GM13977 (cell line): ENCODE data around the gene HEXIM1.

Experiments used
- DNase-seq: peaks from one replicate; pipeline ENCODE4 v3.0.0; 2012; ENCODE audit warnings: low spot score
- CTCF ChIP-seq: IDR thresholded peaks from 2 replicates; pipeline ENCODE4 v1.5.1; 2012; ENCODE audit warnings: mild to moderate bottlenecking, control low read depth; ENCODE audit not compliant: insufficient read depth; ENCODE audit errors: extremely low read depth, missing control alignments
- in situ Hi-C: fragments of 300-500 bp; cut with MboI; formaldehyde crosslinking; loops from one replicate; pipeline ENCODE4 v1.12.0; 2022; ENCODE audit warnings: low sequenced_read_pairs, low pct_unique_long_range_greater_than_20kb, mixed read lengths, inconsistent platforms; ENCODE audit not compliant: unreplicated experiment

The HEXIM1 gene

DNA sequence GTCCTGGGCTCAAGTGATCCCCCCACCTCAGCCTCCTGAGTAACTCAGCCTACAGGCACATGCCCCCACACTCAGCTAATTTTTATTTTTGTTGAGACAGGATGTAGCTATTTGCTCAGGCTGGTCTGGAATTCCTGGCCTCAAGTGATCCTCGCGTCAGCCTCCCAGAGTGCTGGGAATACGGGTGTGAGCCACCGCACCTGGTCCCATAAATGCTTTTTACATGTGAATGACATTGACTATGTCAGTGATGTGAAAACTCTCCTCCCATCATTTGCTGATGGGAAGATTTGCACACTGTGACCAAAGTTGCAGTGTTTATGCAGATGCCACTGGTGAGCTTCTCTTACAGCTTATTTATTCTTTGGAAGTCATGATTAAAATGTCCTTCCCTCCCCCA lies 30.9 kb upstream of the HEXIM1 start:
- no peak for TF ChIP-seq CTCF
- no peak for DNase-seq
- in situ Hi-C loops: no loop called here

GRCh38 chr17:45117848-45118646 lies 30.2 kb upstream of the HEXIM1 start:
- no peak for DNase-seq
- TF ChIP-seq CTCF: no peak
- in situ Hi-C loops: no loop called here

DNA sequence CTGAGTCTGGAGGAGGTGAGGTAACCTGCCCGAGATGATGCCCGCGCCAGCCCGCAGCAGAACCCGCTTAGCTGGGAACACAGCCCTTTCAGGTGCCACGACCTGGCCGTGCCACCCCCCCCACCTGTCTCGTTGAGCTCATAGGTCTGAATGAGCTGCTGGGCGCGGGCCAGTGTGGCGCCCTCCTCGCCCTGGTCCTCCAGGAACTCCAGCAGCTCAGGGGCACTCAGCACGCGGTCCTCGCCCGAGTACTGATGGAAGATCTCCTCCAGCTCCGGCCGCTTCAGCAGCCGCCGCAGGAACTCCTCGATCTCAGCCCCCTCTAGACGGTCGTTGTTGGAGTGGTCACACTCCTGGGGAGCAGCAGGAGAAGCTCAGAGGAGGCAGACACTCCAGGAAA lies 29.6 kb upstream of the HEXIM1 start:
- no peak for TF ChIP-seq CTCF
- in situ Hi-C loops: no loop called here
- no peak for DNase-seq

- in situ Hi-C loops: no loop called here
- DNase-seq: no peak
- TF ChIP-seq CTCF: no peak
These were observed 28.3 kb upstream of the HEXIM1 start for GRCh38 chr17:45119964-45120363.

GRCh38 chr17:45120558-45120957 lies 27.7 kb upstream of the HEXIM1 start:
- DNase-seq: no peak
- in situ Hi-C loops: no loop called here

GRCh38 chr17:45121055-45121454 lies 27.2 kb upstream of the HEXIM1 start:
- DNase-seq: no peak
- in situ Hi-C loops: no loop called here
- TF ChIP-seq CTCF: no peak

More at GRCh38 chr17:45120558-45120957, 27.7 kb upstream of the HEXIM1 start:
- no peak for TF ChIP-seq CTCF
